Measurements from ENCODE around the gene NPR2.

Gene NPR2

DNA sequence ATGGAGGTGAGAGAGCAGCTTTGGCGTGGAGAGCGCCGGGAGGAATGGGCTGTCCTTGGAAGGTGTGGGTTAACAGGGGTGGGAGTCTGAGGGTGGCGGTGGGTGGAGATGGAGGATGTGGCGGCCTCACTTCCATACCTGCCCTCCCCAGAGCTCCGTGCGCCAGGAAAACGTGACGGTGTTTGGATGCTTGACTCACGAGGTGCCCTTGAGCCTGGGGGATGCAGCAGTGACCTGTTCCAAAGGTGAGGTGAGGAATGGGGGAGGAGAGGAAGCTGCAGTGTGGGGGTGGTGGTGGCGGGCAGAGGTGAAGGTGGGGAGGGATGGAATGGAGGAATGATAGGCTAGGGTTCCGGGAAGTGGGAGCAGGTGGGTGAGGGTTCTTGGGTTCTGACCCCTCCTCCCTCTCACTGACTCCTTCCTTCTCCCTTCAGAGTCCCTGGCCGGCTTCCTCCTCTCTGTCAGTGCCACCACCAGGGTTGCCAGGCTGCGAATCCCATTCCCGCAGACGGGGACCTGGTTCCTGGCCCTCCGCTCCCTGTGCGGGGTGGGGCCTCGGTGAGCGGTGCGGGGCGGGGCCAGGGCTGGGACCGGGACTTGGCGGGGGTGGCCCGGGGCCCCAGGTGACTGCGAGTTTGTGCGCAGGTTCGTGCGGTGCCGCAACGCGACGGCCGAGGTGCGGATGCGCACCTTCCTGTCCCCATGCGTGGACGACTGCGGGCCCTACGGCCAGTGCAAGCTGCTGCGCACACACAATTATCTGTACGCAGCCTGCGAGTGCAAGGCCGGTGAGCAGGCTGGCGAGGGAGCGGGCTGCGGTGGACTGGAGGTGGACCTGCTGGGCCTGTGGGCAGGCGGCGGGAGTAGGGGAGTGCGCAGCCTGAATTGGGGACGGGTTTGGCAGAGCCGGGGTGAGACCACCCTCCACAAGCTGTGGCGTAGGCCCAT is 54.7 kb downstream of the NPR2 start:
- DNase-seq (ENCODE audit: extremely low spot score): no peak
- ChIA-PET CTCF (interaction anchor here (0.7 kb wide), 1 partner anchor 11 kb away, joined by 4 read pairs; no protein-coding TSS in a partner anchor), POLR2A (interaction anchor here (1.0 kb wide), 1 partner anchor 32 kb away, joined by 3 read pairs; no protein-coding TSS in a partner anchor)
- no peak for TF ChIP-seq ELF4 (IDR thresholded peaks at IDR 0.05)
- no peak for TF ChIP-seq FOXA1 (IDR thresholded peaks at IDR 0.05)
- TF ChIP-seq NFRKB (IDR thresholded peaks at IDR 0.05): no peak
- TF ChIP-seq ZNF384 (IDR thresholded peaks at IDR 0.05): no peak
- TF ChIP-seq LEF1 (IDR thresholded peaks at IDR 0.05; ENCODE audit: borderline replicate concordance): no peak
- TF ChIP-seq SP1 (IDR thresholded peaks at IDR 0.05): no peak
- no peak for TF ChIP-seq ARNT (IDR thresholded peaks at IDR 0.05)
- TF ChIP-seq HDGF (IDR thresholded peaks at IDR 0.05; ENCODE audit: borderline replicate concordance): no peak
- TF ChIP-seq CTBP1 (IDR thresholded peaks at IDR 0.05; ENCODE audit: borderline replicate concordance): no peak
- TF ChIP-seq, protein P1, sequence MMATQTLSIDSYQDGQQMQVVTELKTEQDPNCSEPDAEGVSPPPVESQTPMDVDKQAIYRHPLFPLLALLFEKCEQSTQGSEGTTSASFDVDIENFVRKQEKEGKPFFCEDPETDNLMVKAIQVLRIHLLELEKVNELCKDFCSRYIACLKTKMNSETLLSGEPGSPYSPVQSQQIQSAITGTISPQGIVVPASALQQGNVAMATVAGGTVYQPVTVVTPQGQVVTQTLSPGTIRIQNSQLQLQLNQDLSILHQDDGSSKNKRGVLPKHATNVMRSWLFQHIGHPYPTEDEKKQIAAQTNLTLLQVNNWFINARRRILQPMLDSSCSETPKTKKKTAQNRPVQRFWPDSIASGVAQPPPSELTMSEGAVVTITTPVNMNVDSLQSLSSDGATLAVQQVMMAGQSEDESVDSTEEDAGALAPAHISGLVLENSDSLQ (IDR thresholded peaks at IDR 0.05): no peak
- no peak for TF ChIP-seq TARDBP (IDR thresholded peaks at IDR 0.05)
- no peak for TF ChIP-seq BHLHE40 (IDR thresholded peaks at IDR 0.05; ENCODE audit: borderline replicate concordance)
- TF ChIP-seq FOXM1 (IDR thresholded peaks at IDR 0.05; ENCODE audit: borderline replicate concordance): no peak
- no peak for TF ChIP-seq SUZ12 (IDR thresholded peaks at IDR 0.05)
- TF ChIP-seq FOXK2 (IDR thresholded peaks at IDR 0.05): no peak

DNA sequence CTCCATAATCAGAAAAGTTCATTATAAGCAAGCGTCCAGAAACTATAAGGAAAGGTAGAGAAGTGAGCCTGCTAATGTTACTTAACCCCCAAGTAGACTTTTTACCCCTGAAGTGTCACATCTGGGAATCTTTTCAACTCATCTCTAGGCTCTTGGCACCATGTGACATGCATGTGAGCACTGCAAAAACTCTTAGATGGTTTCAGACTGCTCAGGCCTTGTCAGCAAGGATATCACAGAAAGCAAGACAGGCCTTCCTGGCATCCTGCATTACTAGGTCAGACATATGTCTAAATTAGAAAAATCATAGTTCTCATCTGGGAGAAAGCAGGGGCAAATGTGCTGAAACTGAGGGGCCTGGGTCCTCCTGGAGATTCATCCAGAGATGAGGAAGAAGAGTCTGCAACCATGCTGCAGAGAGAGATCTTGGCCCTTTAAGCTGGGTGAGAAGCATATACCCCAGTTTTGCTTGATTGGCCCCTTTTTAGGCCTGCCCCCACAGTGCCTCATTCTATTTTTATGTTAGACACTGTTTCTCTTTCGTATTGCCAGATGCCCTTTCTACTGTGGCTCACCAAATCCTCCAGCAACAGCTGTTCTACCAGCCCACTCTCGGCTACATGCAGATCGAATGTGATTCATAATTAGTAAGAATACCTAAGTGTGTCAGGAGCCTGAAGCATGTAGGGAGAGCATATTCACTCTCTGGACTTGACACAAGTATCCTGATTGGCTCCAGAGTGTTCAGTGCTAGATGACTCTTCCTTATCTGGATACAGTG is 56.6 kb downstream of the NPR2 start:
- ChIA-PET CTCF (no interaction called here), POLR2A (no interaction called here)
- no peak for DNase-seq (ENCODE audit: extremely low spot score)
- TF ChIP-seq SP1 (IDR thresholded peaks at IDR 0.05): no peak
- TF ChIP-seq FOXM1 (IDR thresholded peaks at IDR 0.05; ENCODE audit: borderline replicate concordance): no peak
- no peak for TF ChIP-seq FOXA1 (IDR thresholded peaks at IDR 0.05)
- no peak for TF ChIP-seq BHLHE40 (IDR thresholded peaks at IDR 0.05; ENCODE audit: borderline replicate concordance)
- no peak for TF ChIP-seq HDGF (IDR thresholded peaks at IDR 0.05; ENCODE audit: borderline replicate concordance)
- no peak for TF ChIP-seq TARDBP (IDR thresholded peaks at IDR 0.05)
- no peak for TF ChIP-seq ELF4 (IDR thresholded peaks at IDR 0.05)
- no peak for TF ChIP-seq NFRKB (IDR thresholded peaks at IDR 0.05)
- TF ChIP-seq FOXK2 (IDR thresholded peaks at IDR 0.05): no peak
- TF ChIP-seq ARNT (IDR thresholded peaks at IDR 0.05): no peak
- no peak for TF ChIP-seq SUZ12 (IDR thresholded peaks at IDR 0.05)

DNA sequence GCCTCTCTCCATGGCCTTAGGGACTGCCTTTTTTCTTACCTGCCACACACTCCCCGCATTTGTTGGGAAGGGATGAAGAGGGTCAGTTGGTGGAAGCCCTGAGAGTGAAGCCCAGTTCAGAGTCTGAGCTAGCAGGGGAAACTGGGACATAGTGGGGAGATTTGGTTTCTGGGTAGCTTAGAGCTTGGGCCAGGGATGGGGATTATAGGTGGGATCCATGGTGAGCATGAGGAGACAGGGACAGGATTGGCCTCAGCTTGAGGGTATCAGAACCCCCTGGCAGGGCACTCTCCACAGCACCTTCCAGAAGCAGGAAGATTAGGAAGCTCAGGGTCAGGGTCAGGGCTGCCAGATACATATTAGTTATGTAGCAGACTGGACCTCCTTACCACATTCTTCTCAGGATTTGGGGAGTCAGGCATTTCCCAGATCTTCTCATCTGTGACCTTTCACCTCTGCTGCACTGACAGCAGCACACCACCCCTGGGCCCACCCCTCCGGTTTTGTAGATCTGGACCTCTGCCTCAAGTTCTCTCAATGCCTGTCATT is 61.0 kb downstream of the NPR2 start:
- DNase-seq (ENCODE audit: extremely low spot score): no peak
- ChIA-PET CTCF (no interaction called here), POLR2A (no interaction called here)
- TF ChIP-seq FOXA1 (IDR thresholded peaks at IDR 0.05) (no peak), LEF1 (IDR thresholded peaks at IDR 0.05; ENCODE audit: borderline replicate concordance) (no peak), CTBP1 (IDR thresholded peaks at IDR 0.05; ENCODE audit: borderline replicate concordance) (no peak), FOXM1 (IDR thresholded peaks at IDR 0.05; ENCODE audit: borderline replicate concordance) (no peak)

DNA sequence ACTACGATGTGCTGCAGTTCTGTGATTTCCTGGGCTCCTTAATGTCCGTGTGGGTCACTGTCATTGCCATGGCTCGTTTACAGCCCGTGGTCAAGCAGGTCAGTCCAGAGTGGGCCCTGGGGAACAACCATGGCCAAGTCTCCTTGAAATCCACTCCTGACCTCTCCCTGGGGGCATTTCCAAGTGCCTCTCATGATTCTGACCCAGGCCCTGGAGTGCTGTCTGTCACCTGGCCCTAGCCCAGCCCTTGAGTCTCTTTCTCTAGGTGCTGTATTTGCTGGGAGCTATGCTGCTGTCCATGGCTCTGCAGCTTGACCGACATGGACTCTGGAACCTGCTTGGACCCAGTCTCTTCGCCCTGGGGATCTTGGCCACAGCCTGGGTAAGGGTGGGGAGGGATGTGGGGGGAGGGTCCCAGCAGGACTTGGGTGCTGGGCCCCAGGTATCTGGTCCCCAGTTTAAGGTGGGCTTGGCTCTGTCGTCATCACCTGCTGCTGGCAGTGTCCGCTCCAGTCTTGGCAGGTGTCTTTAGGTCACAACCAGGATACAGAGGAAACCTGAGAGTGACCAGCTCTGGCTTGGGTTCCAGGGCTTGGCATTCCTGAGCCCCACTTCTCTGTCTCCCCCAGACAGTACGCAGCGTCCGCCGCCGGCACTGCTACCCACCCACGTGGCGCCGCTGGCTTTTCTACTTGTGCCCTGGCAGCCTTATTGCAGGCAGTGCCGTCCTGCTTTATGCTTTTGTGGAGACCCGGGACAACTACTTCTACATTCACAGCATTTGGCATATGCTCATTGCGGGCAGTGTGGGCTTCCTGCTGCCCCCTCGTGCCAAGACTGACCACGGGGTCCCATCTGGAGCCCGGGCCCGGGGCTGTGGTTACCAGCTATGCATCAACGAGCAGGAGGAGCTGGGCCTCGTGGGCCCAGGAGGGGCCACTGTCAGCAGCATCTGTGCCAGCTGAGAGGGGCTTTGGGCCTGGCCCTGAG is 61.8 kb downstream of the NPR2 start:
- ChIA-PET POLR2A (no interaction called here), CTCF (no interaction called here)
- TF ChIP-seq LEF1 (IDR thresholded peaks at IDR 0.05; ENCODE audit: borderline replicate concordance): no peak
- no peak for TF ChIP-seq ZNF384 (IDR thresholded peaks at IDR 0.05)
- no peak for TF ChIP-seq BHLHE40 (IDR thresholded peaks at IDR 0.05; ENCODE audit: borderline replicate concordance)
- no peak for TF ChIP-seq ARNT (IDR thresholded peaks at IDR 0.05)
- TF ChIP-seq ELF4 (IDR thresholded peaks at IDR 0.05): no peak
- TF ChIP-seq NFRKB (IDR thresholded peaks at IDR 0.05): no peak
- no peak for TF ChIP-seq FOXA1 (IDR thresholded peaks at IDR 0.05)
- TF ChIP-seq SP1 (IDR thresholded peaks at IDR 0.05): no peak
- TF ChIP-seq SUZ12 (IDR thresholded peaks at IDR 0.05): no peak
- no peak for TF ChIP-seq HDGF (IDR thresholded peaks at IDR 0.05; ENCODE audit: borderline replicate concordance)
- no peak for DNase-seq (ENCODE audit: extremely low spot score)

DNA sequence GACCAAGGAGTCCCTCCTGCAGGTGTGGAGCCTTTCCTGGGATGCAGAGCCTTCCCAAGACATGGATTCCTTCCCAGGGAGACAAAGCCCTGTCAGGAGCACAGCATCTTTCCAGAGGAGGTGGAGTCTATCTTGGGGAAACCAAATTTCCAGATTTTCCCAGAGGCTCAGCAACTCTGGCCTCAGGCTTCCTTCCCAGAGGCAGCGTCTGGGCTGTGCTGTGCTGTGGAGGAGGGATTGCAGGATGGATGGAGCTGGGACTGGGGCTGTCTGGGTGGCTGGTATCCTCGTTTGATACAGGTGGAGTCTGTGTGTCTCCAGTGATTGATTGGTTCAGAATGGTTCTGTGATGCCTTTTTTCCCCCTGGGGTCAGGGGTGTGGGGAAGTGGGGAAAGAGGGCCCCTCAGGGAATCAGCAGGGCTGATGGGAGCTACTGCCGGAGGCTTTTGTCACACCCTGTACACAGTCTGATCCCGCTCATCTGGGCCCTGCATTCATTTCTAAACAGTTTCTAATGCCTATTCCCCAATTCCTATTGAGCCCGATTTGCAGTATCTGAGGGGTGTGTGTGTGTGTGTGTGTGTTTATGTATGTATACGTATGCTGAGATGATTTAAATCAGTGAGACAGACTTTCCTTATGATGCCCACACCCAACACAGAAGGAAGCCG is 62.8 kb downstream of the NPR2 start:
- TF ChIP-seq FOXK2 (IDR thresholded peaks at IDR 0.05) (no peak), FOXA1 (IDR thresholded peaks at IDR 0.05) (no peak), TARDBP (IDR thresholded peaks at IDR 0.05) (no peak), SUZ12 (IDR thresholded peaks at IDR 0.05) (no peak), SP1 (IDR thresholded peaks at IDR 0.05) (no peak), HDGF (IDR thresholded peaks at IDR 0.05; ENCODE audit: borderline replicate concordance) (no peak), CTBP1 (IDR thresholded peaks at IDR 0.05; ENCODE audit: borderline replicate concordance) (no peak), LEF1 (IDR thresholded peaks at IDR 0.05; ENCODE audit: borderline replicate concordance) (no peak), ELF4 (IDR thresholded peaks at IDR 0.05) (no peak), L3MBTL2 (conservative IDR thresholded peaks at IDR 0.05) (no peak), ZNF384 (IDR thresholded peaks at IDR 0.05) (no peak), FOXM1 (IDR thresholded peaks at IDR 0.05; ENCODE audit: borderline replicate concordance) (no peak), BHLHE40 (IDR thresholded peaks at IDR 0.05; ENCODE audit: borderline replicate concordance) (no peak), NFRKB (IDR thresholded peaks at IDR 0.05) (no peak), ARNT (IDR thresholded peaks at IDR 0.05) (no peak)
- TF ChIP-seq, protein P1 (IDR thresholded peaks at IDR 0.05): no peak
- CTCF ChIA-PET: no interaction called here
- POLR2A ChIA-PET: no interaction called here
- DNase-seq (ENCODE audit: extremely low spot score): no peak
